C4-2B (cell line): ENCODE measurements around the gene SLC1A2.

Experiments
- ZFX ChIP-seq: fragments of 450-650 bp; IDR thresholded peaks from 2 replicates; pipeline ENCODE4 v1.6.1; 2017
- TF ChIP-seq, protein P1 (sequence below): fragments of 450-650 bp; conservative IDR thresholded peaks from 2 replicates; pipeline ENCODE4 v1.5.1; 2017; ENCODE audit warnings: mild to moderate bottlenecking

DNA sequence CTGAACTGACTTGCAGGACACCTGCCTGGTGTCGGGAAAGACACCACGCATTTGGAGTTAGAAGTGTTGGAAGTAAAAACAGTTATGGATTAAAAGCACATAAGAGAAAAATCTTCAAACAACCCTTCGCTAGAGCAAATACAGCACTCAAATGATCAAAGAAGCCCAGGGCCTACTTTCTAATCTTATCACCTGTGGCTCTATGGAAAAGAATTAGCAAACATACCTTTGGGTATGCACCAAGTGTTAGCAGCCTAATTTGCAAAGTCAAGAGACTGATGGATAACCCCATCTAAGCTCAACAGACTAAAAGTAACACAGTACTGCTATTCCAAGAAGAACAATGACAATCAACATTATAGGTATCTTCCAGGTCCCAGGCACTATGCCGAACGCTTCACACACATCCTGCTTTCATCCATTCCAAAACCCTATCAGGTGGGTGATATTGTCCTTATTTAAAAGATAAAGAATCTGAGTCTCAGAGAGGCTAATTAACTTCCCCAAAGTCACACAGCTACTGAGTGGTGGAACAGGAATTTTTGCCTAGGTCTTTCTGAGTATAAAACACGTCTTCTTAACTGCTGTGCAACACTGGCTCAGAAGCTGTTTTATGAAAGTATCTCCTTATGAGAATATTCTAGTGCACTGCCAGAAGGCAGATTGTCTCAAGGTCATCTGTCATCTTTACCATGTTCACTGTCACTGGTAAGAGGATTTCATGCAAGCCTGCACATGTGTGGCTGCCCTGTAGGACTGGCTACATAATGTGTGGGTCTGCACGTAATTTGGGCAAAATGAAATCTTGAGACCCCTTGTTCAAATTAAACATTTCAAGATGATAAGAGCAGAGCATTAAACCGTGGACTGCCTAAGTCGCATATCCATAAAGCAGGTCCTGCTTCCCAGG is 16.4 kb downstream of the SLC1A2 start:
- TF ChIP-seq ZFX: no peak
- TF ChIP-seq, protein P1, sequence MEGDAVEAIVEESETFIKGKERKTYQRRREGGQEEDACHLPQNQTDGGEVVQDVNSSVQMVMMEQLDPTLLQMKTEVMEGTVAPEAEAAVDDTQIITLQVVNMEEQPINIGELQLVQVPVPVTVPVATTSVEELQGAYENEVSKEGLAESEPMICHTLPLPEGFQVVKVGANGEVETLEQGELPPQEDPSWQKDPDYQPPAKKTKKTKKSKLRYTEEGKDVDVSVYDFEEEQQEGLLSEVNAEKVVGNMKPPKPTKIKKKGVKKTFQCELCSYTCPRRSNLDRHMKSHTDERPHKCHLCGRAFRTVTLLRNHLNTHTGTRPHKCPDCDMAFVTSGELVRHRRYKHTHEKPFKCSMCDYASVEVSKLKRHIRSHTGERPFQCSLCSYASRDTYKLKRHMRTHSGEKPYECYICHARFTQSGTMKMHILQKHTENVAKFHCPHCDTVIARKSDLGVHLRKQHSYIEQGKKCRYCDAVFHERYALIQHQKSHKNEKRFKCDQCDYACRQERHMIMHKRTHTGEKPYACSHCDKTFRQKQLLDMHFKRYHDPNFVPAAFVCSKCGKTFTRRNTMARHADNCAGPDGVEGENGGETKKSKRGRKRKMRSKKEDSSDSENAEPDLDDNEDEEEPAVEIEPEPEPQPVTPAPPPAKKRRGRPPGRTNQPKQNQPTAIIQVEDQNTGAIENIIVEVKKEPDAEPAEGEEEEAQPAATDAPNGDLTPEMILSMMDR: no peak
